Neural progenitor cell (in vitro differentiated cells): Measurements from ENCODE around the gene TMPRSS9.

Experiments used
- CTCF ChIP-seq: fragments of 200-600 bp; sonication (generic); IDR thresholded peaks from 2 replicates; pipeline ENCODE4 v1.5.1; 2017; ENCODE audit warnings: antibody characterized with exemption, mild to moderate bottlenecking
- EZH2 ChIP-seq: fragments of 200-600 bp; sonication (generic); IDR thresholded peaks from 2 replicates; pipeline ENCODE4 v1.6.1; 2017; ENCODE audit warnings: antibody characterized with exemption, mild to moderate bottlenecking, moderate library complexity

GRCh38 chr19:2365201-2365970, 5.3 kb downstream of the TMPRSS9 start:
- TF ChIP-seq CTCF (no peak), EZH2 (no peak)
